ENCODE data around the gene CEP95. TPM values are rescaled to one million over a fixed set of nuclear protein-coding genes. Genes with fewer than 3 reads are reported as not detected.
A peak's percentile ranks its signal among the peaks of the same experiment; 100 is the strongest.

CEP95 gene
- polyA plus RNA-seq, 4 donors = 17.1 to 75.0 (median 53.4) TPM

DNA sequence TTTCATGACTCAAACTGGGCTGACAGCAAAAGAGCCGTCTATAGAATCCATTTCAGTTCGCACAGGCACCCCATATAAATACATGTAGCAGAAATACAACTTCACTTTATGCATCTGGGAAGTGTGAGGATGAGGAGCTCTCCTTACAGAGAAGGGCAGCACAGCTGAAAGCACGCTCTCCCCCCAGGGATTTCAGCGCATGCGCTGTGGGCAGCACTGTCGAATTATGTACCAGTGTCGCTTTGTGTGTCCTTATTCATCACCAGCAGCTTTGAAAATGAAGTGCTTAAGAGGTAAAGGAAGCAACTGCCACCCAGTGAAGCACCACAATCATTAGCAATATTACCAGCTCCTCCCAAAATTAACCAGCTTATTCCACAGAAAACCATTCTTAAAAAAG lies 39.9 kb downstream of the CEP95 start:
- DNase-seq (no peak), FAIRE-seq (no peak)
- 91 to 94% (median 92%) methylated on average over 7 of the region's 7 CpGs for WGBS, 3 donors
- H3K4me1 ChIP-seq (ENCODE audit: control insufficient read depth in 3 of 3, insufficient read depth in 2 of 3, low read depth in 1 of 3, low read length in 2 of 3) = no peaks in the 10 kb centered on the region
- no peak overlapping the region for H3K27ac ChIP-seq (ENCODE audit: low read depth in 1 of 3, low read length in 2 of 3)
- no peaks in the 10 kb centered on the region for H3K27me3 ChIP-seq (ENCODE audit: control insufficient read depth in 3 of 3, insufficient read depth in 3 of 3, low read length in 3 of 3)
- peaks cover 7 to 29% (median 14%) of the 10 kb centered on the region in 3 donors for H3K36me3 ChIP-seq (ENCODE audit: control insufficient read depth in 3 of 3, insufficient read depth in 2 of 3, low read depth in 1 of 3, low read length in 3 of 3)
- no peaks in the 10 kb centered on the region for H3K9me3 ChIP-seq (ENCODE audit: control insufficient read depth in 2 of 2, insufficient read depth in 1 of 2, low read depth in 1 of 2, low read length in 1 of 2)
- H3K4me3 ChIP-seq (ENCODE audit: low read depth in 1 of 3, low read length in 3 of 3) = no peak overlapping the region

DNA sequence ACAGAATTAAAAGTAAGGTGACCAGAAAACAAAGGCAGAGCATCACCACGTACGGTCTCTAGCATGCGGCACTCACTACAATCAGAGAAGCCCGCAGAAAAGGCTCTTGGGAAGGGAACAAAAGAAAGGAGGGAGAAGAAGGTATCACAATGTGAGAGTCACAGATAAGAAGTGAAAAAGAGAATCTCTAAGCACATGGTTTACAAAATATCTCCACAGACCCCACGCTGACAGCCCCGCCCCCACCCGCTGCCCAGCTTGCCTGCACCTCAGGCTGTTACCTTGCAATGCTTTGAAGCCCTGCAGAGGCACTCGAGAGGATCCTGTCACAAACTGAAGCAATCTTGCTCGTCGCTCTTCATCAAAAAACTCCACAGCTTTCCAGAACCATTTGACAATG lies 40.5 kb downstream of the CEP95 start:
- Histone ChIP-seq H3K36me3 (ENCODE audit: control insufficient read depth in 3 of 3, insufficient read depth in 2 of 3, low read depth in 1 of 3, low read length in 3 of 3) (peaks cover 7 to 26% (median 15%) of the 10 kb centered on the region in 3 donors), H3K4me1 (ENCODE audit: control insufficient read depth in 3 of 3, insufficient read depth in 2 of 3, low read depth in 1 of 3, low read length in 2 of 3) (no peaks in the 10 kb centered on the region), H3K27me3 (ENCODE audit: control insufficient read depth in 3 of 3, insufficient read depth in 3 of 3, low read length in 3 of 3) (no peaks in the 10 kb centered on the region), H3K4me3 (ENCODE audit: low read depth in 1 of 3, low read length in 3 of 3) (no peak overlapping the region), H3K9me3 (ENCODE audit: control insufficient read depth in 2 of 2, insufficient read depth in 1 of 2, low read depth in 1 of 2, low read length in 1 of 2) (no peaks in the 10 kb centered on the region), H3K27ac (ENCODE audit: low read depth in 1 of 3, low read length in 2 of 3) (no peak overlapping the region)
- FAIRE-seq = no peak
- DNase-seq = no peak
- 85 to 91% (median 90%) methylated on average over 10 of the region's 10 CpGs for WGBS, 3 donors

DNA sequence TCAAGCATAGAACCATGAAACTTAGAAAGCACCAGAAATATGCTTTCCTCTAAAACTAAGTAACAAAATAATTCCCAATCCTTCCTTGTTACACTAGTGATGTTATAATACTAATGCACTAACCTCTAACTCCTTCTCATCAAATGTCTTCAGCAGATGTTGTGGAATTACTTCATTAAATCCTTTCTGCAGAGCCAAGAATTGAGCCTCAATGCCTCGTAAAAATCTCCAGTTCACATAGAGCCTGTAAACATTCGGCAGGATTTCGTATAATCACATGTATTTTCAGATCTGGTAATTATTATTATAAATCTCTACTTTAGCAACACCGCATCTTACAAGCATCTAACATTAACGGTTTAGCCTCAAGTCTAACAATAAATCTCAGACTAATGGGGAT lies 44.7 kb downstream of the CEP95 start:
- Histone ChIP-seq H3K4me3 (ENCODE audit: low read depth in 1 of 3, low read length in 3 of 3) (no peak overlapping the region), H3K9me3 (ENCODE audit: control insufficient read depth in 2 of 2, insufficient read depth in 1 of 2, low read depth in 1 of 2, low read length in 1 of 2) (no peaks in the 10 kb centered on the region), H3K4me1 (ENCODE audit: control insufficient read depth in 3 of 3, insufficient read depth in 2 of 3, low read depth in 1 of 3, low read length in 2 of 3) (no peaks in the 10 kb centered on the region), H3K27ac (ENCODE audit: low read depth in 1 of 3, low read length in 2 of 3) (no peak overlapping the region), H3K36me3 (ENCODE audit: control insufficient read depth in 3 of 3, insufficient read depth in 2 of 3, low read depth in 1 of 3, low read length in 3 of 3) (peaks cover 5 to 39% (median 17%) of the 10 kb centered on the region in 3 donors), H3K27me3 (ENCODE audit: control insufficient read depth in 3 of 3, insufficient read depth in 3 of 3, low read length in 3 of 3) (no peaks in the 10 kb centered on the region)
- 88 to 95% (median 93%) methylated on average over 5 of the region's 5 CpGs for WGBS, 3 donors
- DNase-seq (no peak), FAIRE-seq (no peak)

DNA sequence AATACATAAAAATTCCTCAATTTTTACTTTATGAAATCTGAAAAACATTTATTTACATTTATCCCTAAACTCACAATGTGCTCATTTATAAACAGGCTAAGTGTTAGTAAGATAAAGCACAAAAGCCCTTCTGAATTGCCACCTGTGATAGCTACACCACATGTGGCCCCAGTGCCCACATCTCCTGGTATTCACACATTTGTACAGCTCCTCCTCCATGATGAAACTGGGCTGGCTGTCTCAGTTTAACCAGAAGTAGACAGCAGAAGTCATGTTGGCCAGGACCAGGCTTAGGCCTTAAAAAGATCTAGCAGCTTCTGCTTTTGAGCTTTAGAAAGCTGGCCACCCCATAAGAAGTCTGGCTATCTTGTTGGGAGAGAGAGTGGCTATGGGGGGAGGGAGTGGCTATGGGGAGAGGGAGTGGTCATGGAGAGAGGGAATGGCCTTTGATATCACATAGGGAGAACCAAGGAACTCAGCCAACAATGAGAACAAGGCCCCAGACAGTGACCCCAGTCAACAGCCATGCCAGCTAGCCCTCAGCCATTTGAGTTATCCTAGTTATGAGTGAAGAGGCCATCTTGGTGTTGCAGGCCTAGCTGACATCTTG lies 47.4 kb downstream of the CEP95 start:
- Histone ChIP-seq H3K27me3 (ENCODE audit: control insufficient read depth in 3 of 3, insufficient read depth in 3 of 3, low read length in 3 of 3) (no peaks in the 10 kb centered on the region), H3K9me3 (ENCODE audit: control insufficient read depth in 2 of 2, insufficient read depth in 1 of 2, low read depth in 1 of 2, low read length in 1 of 2) (no peaks in the 10 kb centered on the region), H3K4me1 (ENCODE audit: control insufficient read depth in 3 of 3, insufficient read depth in 2 of 3, low read depth in 1 of 3, low read length in 2 of 3) (no peaks in the 10 kb centered on the region), H3K27ac (ENCODE audit: low read depth in 1 of 3, low read length in 2 of 3) (no peak overlapping the region), H3K4me3 (ENCODE audit: low read depth in 1 of 3, low read length in 3 of 3) (no peak overlapping the region), H3K36me3 (ENCODE audit: control insufficient read depth in 3 of 3, insufficient read depth in 2 of 3, low read depth in 1 of 3, low read length in 3 of 3) (peaks cover 0 to 29% (median 13%) of the 10 kb centered on the region in 3 donors)
- peak in 1 of 2 donors; percentile 5 for DNase-seq
- FAIRE-seq = no peak

DNA sequence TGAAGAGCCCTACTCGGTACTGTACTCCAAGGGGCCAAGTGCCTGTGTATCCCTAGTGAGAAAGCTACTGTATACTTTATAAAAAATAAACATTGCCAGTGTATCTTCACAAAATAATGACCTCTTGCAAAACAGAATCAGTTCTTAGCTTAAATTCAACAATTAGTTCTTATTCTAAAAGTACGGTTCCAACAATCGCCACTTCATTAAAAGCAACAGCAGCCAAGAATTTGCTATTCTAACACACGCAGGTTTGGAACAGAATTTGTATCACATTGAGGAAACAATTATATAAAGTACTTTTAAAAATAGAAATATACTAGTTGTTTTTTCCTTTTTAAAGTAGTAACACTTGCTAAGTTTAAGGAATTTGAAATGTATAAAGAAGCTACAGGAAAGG lies 48.5 kb downstream of the CEP95 start:
- H3K4me3 ChIP-seq (ENCODE audit: low read depth in 1 of 3, low read length in 3 of 3) = no peak overlapping the region
- 74 to 94% (median 92%) methylated on average over 4 of the region's 4 CpGs for WGBS, 3 donors
- no peaks in the 10 kb centered on the region for H3K4me1 ChIP-seq (ENCODE audit: control insufficient read depth in 3 of 3, insufficient read depth in 2 of 3, low read depth in 1 of 3, low read length in 2 of 3)
- no peak for DNase-seq
- H3K27me3 ChIP-seq (ENCODE audit: control insufficient read depth in 3 of 3, insufficient read depth in 3 of 3, low read length in 3 of 3) = no peaks in the 10 kb centered on the region
- FAIRE-seq = no peak
- peaks cover 0 to 34% (median 13%) of the 10 kb centered on the region in 3 donors for H3K36me3 ChIP-seq (ENCODE audit: control insufficient read depth in 3 of 3, insufficient read depth in 2 of 3, low read depth in 1 of 3, low read length in 3 of 3)
- H3K9me3 ChIP-seq (ENCODE audit: control insufficient read depth in 2 of 2, insufficient read depth in 1 of 2, low read depth in 1 of 2, low read length in 1 of 2) = no peaks in the 10 kb centered on the region
- H3K27ac ChIP-seq (ENCODE audit: low read depth in 1 of 3, low read length in 2 of 3) = no peak overlapping the region

DNA sequence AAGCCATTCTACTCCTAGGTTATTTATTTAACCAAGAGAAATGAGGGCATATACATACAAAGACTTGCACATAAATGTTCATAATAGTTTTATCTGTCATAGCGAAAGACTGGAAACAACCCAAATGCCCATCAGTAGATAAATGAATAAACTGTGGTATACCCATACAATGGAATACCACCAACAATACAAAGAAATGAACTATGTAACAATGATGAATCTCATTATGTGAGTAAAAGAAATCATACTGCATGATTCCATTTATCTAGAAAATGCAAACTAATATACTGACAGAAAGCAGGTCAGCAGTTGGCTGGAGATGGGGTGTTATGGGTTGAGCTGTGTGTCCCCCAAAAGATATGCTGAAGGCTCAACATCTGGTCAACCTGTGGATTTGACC lies 57.3 kb downstream of the CEP95 start:
- WGBS, 3 donors = 91 to 100% (median 96%) methylated on average over 1 of the region's 1 CpG
- FAIRE-seq (no peak), DNase-seq (no peak)
- no peaks in the 10 kb centered on the region for H3K27me3 ChIP-seq (ENCODE audit: control insufficient read depth in 3 of 3, insufficient read depth in 3 of 3, low read length in 3 of 3)
- H3K9me3 ChIP-seq (ENCODE audit: control insufficient read depth in 2 of 2, insufficient read depth in 1 of 2, low read depth in 1 of 2, low read length in 1 of 2) = no peaks in the 10 kb centered on the region
- no peak overlapping the region for H3K4me3 ChIP-seq (ENCODE audit: low read depth in 1 of 3, low read length in 3 of 3)
- peaks cover 0 to 48% (median 2%) of the 10 kb centered on the region in 3 donors for H3K36me3 ChIP-seq (ENCODE audit: control insufficient read depth in 3 of 3, insufficient read depth in 2 of 3, low read depth in 1 of 3, low read length in 3 of 3)
- H3K4me1 ChIP-seq (ENCODE audit: control insufficient read depth in 3 of 3, insufficient read depth in 2 of 3, low read depth in 1 of 3, low read length in 2 of 3) = no peaks in the 10 kb centered on the region
- H3K27ac ChIP-seq (ENCODE audit: low read depth in 1 of 3, low read length in 2 of 3) = no peak overlapping the region

DNA sequence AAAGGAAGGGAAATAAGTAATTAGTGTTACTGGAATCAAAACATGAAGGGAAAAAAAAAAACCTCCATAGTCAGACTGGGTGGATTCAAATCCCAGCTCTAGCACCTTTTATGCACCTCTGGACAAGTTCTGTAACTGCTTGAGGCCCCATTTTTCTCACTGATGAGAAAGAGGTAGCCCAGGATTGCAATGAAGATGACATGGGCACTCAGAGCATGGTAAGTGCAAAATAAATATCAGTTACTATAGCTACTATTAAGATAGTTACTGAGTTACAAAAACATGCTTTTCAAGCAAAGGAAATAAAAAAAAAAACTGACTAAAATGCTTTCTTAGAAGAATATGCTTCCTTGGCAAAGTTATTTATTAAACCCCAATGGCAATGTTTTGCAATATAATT lies 58.8 kb downstream of the CEP95 start:
- FAIRE-seq = no peak
- no peaks in the 10 kb centered on the region for H3K4me1 ChIP-seq (ENCODE audit: control insufficient read depth in 3 of 3, insufficient read depth in 2 of 3, low read depth in 1 of 3, low read length in 2 of 3)

DNA sequence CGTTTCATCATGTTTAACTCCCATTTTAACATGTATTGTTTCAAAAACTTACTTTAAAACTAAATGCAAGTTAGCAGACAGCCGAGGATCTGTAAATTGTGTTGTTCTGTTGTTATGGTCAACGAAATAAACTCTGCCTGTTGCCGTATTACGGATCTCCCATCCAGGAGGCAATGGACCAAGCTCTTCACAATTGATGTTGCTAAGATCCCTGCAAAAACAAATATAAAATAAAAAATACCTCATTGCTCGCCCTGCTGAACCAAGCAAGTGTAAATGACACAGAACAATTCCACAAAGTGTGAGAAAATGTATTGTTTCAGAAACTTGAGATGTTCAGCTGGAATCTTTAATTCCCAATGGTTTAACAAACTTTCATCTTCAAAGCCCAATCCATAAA lies 65.0 kb downstream of the CEP95 start:
- no peak for FAIRE-seq
- Histone ChIP-seq H3K4me1 (ENCODE audit: control insufficient read depth in 3 of 3, insufficient read depth in 2 of 3, low read depth in 1 of 3, low read length in 2 of 3) (no peaks in the 10 kb centered on the region), H3K9me3 (ENCODE audit: control insufficient read depth in 2 of 2, insufficient read depth in 1 of 2, low read depth in 1 of 2, low read length in 1 of 2) (no peaks in the 10 kb centered on the region), H3K27ac (ENCODE audit: low read depth in 1 of 3, low read length in 2 of 3) (no peak overlapping the region), H3K4me3 (ENCODE audit: low read depth in 1 of 3, low read length in 3 of 3) (no peak overlapping the region), H3K36me3 (ENCODE audit: control insufficient read depth in 3 of 3, insufficient read depth in 2 of 3, low read depth in 1 of 3, low read length in 3 of 3) (peaks cover 0 to 38% (median 8%) of the 10 kb centered on the region in 3 donors), H3K27me3 (ENCODE audit: control insufficient read depth in 3 of 3, insufficient read depth in 3 of 3, low read length in 3 of 3) (no peaks in the 10 kb centered on the region)
- DNase-seq = no peak
- WGBS, 3 donors = 72 to 94% (median 88%) methylated on average over 6 of the region's 6 CpGs

More for the DNA sequence above, 58.8 kb downstream of the CEP95 start:
- Histone ChIP-seq H3K27ac (ENCODE audit: low read depth in 1 of 3, low read length in 2 of 3) (no peak overlapping the region), H3K27me3 (ENCODE audit: control insufficient read depth in 3 of 3, insufficient read depth in 3 of 3, low read length in 3 of 3) (no peaks in the 10 kb centered on the region), H3K9me3 (ENCODE audit: control insufficient read depth in 2 of 2, insufficient read depth in 1 of 2, low read depth in 1 of 2, low read length in 1 of 2) (no peaks in the 10 kb centered on the region), H3K36me3 (ENCODE audit: control insufficient read depth in 3 of 3, insufficient read depth in 2 of 3, low read depth in 1 of 3, low read length in 3 of 3) (peaks cover 0 to 39% (median 4%) of the 10 kb centered on the region in 3 donors), H3K4me3 (ENCODE audit: low read depth in 1 of 3, low read length in 3 of 3) (no peak overlapping the region)
- DNase-seq = no peak

DNA sequence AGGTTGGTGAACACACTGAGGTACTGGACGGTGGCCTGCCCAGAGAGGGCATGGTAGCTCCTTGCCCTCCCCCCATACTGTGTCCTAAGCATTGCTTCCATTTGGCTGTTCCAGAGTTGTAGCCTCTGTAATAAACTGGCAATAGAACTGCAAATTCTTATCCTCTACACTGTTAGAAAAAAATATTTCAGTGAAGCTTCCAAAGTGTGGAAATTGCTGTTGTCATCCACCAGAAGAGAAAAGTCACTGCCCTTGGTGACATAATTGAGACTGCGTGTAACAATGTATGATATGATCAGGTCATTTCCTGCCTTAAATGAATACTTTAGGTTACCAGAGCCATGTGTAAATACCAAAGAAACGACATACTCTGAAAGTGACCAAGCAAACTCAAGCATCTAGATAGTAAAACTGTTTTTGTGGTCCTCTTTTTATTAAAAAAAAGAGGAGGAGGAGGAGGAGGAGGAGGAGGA lies 65.9 kb downstream of the CEP95 start:
- H3K27me3 ChIP-seq (ENCODE audit: control insufficient read depth in 3 of 3, insufficient read depth in 3 of 3, low read length in 3 of 3) = no peaks in the 10 kb centered on the region
- FAIRE-seq = no peak
- H3K36me3 ChIP-seq (ENCODE audit: control insufficient read depth in 3 of 3, insufficient read depth in 2 of 3, low read depth in 1 of 3, low read length in 3 of 3) = peaks cover 3 to 39% (median 8%) of the 10 kb centered on the region in 3 donors
- H3K4me3 ChIP-seq (ENCODE audit: low read depth in 1 of 3, low read length in 3 of 3) = no peak overlapping the region
- no peaks in the 10 kb centered on the region for H3K9me3 ChIP-seq (ENCODE audit: control insufficient read depth in 2 of 2, insufficient read depth in 1 of 2, low read depth in 1 of 2, low read length in 1 of 2)
- 41 to 70% (median 60%) methylated on average over 3 of the region's 3 CpGs for WGBS, 3 donors
- H3K27ac ChIP-seq (ENCODE audit: low read depth in 1 of 3, low read length in 2 of 3) = peak overlapping the region in 1 of 3 donors; percentile 41
- peak in 1 of 2 donors; percentile 7 for DNase-seq
- no peaks in the 10 kb centered on the region for H3K4me1 ChIP-seq (ENCODE audit: control insufficient read depth in 3 of 3, insufficient read depth in 2 of 3, low read depth in 1 of 3, low read length in 2 of 3)

Measured in small intestine (tissue), 7 donors.